ENCODE measurements around the gene PNLIPRP2.

DNA sequence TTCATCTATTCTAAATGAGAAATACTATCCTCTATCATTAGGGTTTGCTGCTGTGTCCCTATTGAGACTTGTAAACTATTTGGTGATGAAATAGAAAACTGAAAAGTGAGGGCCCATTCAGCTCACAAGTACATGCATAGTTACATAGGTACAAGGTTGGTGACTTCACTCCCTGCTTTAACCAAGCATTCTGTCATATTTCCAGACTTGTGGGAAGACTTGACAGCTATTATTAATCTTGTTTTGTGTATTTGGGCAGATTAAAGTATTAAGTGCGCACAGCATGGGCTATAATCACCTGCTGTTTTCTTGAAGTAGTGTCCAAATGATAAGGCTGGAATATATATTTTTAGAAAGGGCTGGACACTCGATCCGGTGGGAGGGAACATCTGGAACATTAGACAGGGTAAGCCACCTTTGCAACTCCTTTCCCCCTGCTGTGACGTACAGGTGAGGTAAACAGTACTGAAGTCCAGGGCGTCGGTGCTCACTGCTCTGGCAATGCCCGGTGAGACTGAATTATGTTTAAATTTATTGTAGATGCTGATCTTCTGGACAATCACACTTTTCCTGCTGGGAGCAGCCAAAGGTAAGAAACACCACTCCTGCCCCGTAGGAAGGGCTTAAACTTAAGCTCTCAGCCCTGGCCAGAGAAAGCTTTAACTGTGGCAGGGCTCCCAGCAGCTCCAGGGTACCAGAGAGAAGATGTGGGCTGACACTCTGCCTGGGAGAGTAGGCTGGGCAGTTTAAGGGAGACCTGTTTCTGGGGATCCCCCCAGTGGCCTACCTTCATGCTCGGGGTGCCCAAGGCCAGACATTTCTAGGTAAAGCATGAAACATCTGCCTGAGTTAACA lies 29.9 kb upstream of the PNLIPRP2 start, which contains the start of gene PNLIPRP1:
- TF ChIP-seq, protein P1, sequence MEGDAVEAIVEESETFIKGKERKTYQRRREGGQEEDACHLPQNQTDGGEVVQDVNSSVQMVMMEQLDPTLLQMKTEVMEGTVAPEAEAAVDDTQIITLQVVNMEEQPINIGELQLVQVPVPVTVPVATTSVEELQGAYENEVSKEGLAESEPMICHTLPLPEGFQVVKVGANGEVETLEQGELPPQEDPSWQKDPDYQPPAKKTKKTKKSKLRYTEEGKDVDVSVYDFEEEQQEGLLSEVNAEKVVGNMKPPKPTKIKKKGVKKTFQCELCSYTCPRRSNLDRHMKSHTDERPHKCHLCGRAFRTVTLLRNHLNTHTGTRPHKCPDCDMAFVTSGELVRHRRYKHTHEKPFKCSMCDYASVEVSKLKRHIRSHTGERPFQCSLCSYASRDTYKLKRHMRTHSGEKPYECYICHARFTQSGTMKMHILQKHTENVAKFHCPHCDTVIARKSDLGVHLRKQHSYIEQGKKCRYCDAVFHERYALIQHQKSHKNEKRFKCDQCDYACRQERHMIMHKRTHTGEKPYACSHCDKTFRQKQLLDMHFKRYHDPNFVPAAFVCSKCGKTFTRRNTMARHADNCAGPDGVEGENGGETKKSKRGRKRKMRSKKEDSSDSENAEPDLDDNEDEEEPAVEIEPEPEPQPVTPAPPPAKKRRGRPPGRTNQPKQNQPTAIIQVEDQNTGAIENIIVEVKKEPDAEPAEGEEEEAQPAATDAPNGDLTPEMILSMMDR (conservative IDR thresholded peaks at IDR 0.05 in 1 of 2, IDR thresholded peaks at IDR 0.05 in 1 of 2; ENCODE audit: extremely low read depth in 1 of 2, insufficient read depth in 1 of 2, low read depth in 1 of 2, low read length in 2 of 2): no peak
- TF ChIP-seq EZH2 (IDR thresholded peaks at IDR 0.05; ENCODE audit: borderline replicate concordance, low read length): no peak

Measured in mammary epithelial cell (primary cell).